Tibial nerve (tissue), 3 donors: ENCODE measurements around the gene MLX.

Source experiments
- POLR2A ChIP-seq, 2 donors: fragments of 450-650 bp; IDR thresholded peaks; one replicate each; pipeline ENCODE4 v1.6.1; 2017; ENCODE audit warnings: antibody characterized with exemption in 2 of 2, mild to moderate bottlenecking in 2 of 2, moderate library complexity in 2 of 2
- TF ChIP-seq, protein P1 (sequence below), 5 experiments: fragments of 200-600 bp in 3 of 5; fragments of 450-650 bp in 2 of 5; sonication (generic) in 3 of 5; IDR thresholded peaks; one replicate each; pipeline ENCODE4 v1.5.1; 2016 to 2019; ENCODE audit warnings: antibody characterized with exemption in 5 of 5, mild to moderate bottlenecking in 3 of 5, moderate library complexity in 2 of 5

DNA sequence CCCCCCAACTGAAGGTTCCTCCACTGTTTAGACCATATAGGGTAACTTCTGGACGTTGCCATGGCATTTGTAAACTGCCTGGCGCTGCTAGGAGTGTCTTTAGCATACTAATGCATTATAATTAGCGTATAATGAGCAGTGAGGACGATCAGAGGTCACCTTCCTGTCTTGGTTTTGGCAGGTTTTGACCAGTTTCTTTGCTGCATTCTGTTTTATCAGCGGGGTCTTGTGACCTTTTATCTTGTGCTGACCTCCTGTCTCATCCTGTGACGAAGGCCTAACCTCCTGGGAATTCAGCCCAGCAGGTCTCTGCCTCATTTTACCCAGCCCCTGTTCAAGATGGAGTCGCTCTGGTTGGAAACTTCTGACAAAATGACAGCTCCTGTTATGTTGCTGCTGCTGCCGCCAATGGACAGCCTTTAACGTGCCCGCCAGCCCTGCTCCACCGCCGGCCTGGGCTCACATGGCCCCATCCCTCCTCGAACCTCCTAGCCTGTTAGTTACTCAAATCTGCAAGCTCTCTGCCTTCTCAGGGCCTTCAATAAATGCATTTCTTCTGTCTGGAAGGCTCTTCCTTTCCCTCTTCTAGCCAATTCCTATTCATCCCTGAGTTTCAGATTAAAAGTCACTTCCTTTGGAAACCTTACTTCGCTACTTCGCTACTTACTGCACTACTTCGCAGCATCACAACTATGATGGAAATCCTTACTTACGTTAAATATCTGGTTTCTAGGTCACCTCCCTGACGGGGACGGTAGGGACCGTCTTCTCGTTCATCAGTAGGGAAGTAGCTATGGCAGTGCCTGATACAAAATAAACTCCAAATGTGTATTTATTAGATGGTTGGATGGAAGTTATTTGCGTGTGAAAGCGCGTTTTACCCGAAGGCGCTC lies 31.5 kb upstream of the MLX start:
- no peak for TF ChIP-seq POLR2A (IDR thresholded peaks at IDR 0.05)
- TF ChIP-seq, protein P1, sequence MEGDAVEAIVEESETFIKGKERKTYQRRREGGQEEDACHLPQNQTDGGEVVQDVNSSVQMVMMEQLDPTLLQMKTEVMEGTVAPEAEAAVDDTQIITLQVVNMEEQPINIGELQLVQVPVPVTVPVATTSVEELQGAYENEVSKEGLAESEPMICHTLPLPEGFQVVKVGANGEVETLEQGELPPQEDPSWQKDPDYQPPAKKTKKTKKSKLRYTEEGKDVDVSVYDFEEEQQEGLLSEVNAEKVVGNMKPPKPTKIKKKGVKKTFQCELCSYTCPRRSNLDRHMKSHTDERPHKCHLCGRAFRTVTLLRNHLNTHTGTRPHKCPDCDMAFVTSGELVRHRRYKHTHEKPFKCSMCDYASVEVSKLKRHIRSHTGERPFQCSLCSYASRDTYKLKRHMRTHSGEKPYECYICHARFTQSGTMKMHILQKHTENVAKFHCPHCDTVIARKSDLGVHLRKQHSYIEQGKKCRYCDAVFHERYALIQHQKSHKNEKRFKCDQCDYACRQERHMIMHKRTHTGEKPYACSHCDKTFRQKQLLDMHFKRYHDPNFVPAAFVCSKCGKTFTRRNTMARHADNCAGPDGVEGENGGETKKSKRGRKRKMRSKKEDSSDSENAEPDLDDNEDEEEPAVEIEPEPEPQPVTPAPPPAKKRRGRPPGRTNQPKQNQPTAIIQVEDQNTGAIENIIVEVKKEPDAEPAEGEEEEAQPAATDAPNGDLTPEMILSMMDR (IDR thresholded peaks at IDR 0.05) = no peak
